HL-60 (cell line): ENCODE results near the gene RTN4IP1.
"Not testable (repeated sequence)": the region's sequence is repeated elsewhere in the genome, so short reads cannot be mapped to it uniquely, and the experiment has no call there.

ENCODE experiments used
- DNase-seq, 2 experiments: peaks; one replicate each; pipeline ENCODE4 v3.0.0-alpha.2; 2010 to 2020; ENCODE audit warnings: low read depth in 1 of 2, low spot score in 1 of 2
- H3K27ac ChIP-seq: fragments of 250-450 bp; sonication (Bioruptor Pico); replicated peaks from 2 replicates; pipeline ENCODE4 v1.5.1; 2020; ENCODE audit warnings: mild to moderate bottlenecking, moderate library complexity
- H3K27me3 ChIP-seq: fragments of 250-450 bp; sonication (Bioruptor Pico); 2 replicates; pipeline ENCODE4 v1.5.1; 2021; ENCODE audit warnings: mild to moderate bottlenecking, moderate library complexity; ENCODE audit not compliant: insufficient read depth, poor library complexity, severe bottlenecking
- H3K4me3 ChIP-seq: replicated peaks from 2 replicates; pipeline ENCODE4 v1.5.1; 2011; ENCODE audit warnings: mild to moderate bottlenecking, control low read depth, low read length; ENCODE audit not compliant: insufficient read depth
- GABPA ChIP-seq: IDR thresholded peaks from 2 replicates; pipeline ENCODE4 v1.6.1; 2012; ENCODE audit warnings: low read depth
- POLR2AphosphoS5 ChIP-seq: IDR thresholded peaks from 2 replicates; pipeline ENCODE4 v1.6.1; 2012; ENCODE audit warnings: low read depth
- SPI1 ChIP-seq: IDR thresholded peaks from 2 replicates; pipeline ENCODE4 v1.6.1; 2012; ENCODE audit warnings: low read depth, mild to moderate bottlenecking, borderline replicate concordance
- TF ChIP-seq, protein P1 (sequence below): IDR thresholded peaks from 2 replicates; pipeline ENCODE4 v1.6.1; 2012; ENCODE audit warnings: low read depth; ENCODE audit not compliant: insufficient replicate concordance
- TF ChIP-seq, protein P2 (sequence below): IDR thresholded peaks from one replicate; pipeline ENCODE4 v1.5.1; 2011; ENCODE audit warnings: low read length, control low read depth, inconsistent platforms; ENCODE audit not compliant: insufficient read depth

The RTN4IP1 gene

DNA sequence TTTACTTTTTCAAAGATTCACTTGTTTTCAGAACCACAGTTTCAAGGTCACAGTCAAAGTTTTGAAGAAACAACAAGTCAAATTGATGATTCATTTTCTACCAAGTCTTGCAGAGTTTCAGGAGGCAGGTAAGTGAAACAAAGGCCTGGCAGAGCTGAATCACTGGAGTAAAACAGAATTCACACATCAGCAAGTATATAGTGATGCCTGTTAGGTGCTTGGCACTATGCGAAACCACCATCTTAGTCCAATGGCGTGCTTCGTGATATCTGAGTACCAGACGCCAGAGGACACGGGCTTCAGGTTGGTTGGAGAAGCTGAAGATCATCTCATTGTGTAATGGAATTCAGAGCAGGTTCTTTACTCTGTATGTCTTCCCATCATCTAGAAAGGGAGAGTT, 75.9 kb downstream of the RTN4IP1 start:
- TF ChIP-seq, protein P1, sequence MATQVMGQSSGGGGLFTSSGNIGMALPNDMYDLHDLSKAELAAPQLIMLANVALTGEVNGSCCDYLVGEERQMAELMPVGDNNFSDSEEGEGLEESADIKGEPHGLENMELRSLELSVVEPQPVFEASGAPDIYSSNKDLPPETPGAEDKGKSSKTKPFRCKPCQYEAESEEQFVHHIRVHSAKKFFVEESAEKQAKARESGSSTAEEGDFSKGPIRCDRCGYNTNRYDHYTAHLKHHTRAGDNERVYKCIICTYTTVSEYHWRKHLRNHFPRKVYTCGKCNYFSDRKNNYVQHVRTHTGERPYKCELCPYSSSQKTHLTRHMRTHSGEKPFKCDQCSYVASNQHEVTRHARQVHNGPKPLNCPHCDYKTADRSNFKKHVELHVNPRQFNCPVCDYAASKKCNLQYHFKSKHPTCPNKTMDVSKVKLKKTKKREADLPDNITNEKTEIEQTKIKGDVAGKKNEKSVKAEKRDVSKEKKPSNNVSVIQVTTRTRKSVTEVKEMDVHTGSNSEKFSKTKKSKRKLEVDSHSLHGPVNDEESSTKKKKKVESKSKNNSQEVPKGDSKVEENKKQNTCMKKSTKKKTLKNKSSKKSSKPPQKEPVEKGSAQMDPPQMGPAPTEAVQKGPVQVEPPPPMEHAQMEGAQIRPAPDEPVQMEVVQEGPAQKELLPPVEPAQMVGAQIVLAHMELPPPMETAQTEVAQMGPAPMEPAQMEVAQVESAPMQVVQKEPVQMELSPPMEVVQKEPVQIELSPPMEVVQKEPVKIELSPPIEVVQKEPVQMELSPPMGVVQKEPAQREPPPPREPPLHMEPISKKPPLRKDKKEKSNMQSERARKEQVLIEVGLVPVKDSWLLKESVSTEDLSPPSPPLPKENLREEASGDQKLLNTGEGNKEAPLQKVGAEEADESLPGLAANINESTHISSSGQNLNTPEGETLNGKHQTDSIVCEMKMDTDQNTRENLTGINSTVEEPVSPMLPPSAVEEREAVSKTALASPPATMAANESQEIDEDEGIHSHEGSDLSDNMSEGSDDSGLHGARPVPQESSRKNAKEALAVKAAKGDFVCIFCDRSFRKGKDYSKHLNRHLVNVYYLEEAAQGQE, result no peak
- no peak for TF ChIP-seq GABPA
- no peak for TF ChIP-seq POLR2AphosphoS5
- TF ChIP-seq, protein P2, sequence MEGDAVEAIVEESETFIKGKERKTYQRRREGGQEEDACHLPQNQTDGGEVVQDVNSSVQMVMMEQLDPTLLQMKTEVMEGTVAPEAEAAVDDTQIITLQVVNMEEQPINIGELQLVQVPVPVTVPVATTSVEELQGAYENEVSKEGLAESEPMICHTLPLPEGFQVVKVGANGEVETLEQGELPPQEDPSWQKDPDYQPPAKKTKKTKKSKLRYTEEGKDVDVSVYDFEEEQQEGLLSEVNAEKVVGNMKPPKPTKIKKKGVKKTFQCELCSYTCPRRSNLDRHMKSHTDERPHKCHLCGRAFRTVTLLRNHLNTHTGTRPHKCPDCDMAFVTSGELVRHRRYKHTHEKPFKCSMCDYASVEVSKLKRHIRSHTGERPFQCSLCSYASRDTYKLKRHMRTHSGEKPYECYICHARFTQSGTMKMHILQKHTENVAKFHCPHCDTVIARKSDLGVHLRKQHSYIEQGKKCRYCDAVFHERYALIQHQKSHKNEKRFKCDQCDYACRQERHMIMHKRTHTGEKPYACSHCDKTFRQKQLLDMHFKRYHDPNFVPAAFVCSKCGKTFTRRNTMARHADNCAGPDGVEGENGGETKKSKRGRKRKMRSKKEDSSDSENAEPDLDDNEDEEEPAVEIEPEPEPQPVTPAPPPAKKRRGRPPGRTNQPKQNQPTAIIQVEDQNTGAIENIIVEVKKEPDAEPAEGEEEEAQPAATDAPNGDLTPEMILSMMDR, result no peak
- no peak for TF ChIP-seq SPI1
- no peaks in the 10 kb centered on the region for H3K27me3 ChIP-seq
- no peak overlapping the region for H3K4me3 ChIP-seq
- no peak for DNase-seq
- 0 out of 2 replicates have a peak overlapping the region, but pooled peaks have one; percentile 10 for H3K27ac ChIP-seq

DNA sequence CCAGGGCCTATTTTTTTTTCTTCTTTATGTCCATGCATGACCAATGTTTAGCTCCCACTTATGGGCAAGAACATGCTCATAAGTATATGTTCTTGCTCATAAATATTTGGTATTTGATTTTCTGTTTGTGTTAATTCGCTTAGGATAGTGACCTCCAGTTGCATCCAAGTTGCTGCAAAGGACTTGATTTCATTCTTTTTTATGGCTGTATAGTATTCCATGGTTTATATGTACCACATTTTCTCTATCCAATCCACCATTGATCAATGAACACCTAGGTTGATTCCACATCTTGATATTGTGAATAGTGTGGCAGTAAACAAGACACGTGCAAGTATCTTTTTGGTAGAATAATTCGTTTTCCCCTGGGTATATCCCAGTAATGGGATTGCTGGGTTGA, 78.1 kb downstream of the RTN4IP1 start:
- TF ChIP-seq, protein P2, result no peak
- TF ChIP-seq SPI1, result no peak
- TF ChIP-seq, protein P1, result no peak
- no peak for TF ChIP-seq POLR2AphosphoS5
- no peak for TF ChIP-seq GABPA
- Histone ChIP-seq H3K27ac (peak overlapping the region; percentile 72), H3K27me3 (no peaks in the 10 kb centered on the region), H3K4me3 (no peak overlapping the region)
- no peak for DNase-seq

DNA sequence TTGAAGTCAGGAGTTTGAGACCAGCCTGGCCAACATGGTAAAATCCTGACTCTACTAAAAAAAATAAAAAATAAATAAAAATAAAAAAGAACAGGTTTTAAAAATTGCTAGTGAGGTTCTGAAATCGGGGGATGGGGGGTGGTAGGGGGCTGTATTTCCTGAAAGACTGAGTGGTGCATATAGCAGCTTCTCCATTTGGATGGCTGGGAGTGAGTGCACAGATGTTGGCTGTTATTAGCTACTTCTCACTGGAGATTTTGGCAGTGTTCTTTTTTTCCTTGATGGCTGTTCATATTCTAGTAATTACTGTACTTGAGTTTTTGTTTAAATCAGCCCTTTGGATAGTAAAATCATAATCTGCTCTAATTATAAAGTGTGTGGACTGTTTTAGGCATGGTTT, 79.8 kb downstream of the RTN4IP1 start:
- Histone ChIP-seq H3K27ac (peak overlapping the region; percentile 72), H3K27me3 (no peaks in the 10 kb centered on the region), H3K4me3 (no peak overlapping the region)
- TF ChIP-seq SPI1 (no peak), GABPA (no peak), POLR2AphosphoS5 (no peak)
- TF ChIP-seq, protein P1, result no peak
- TF ChIP-seq, protein P2, result no peak
- no peak for DNase-seq

DNA sequence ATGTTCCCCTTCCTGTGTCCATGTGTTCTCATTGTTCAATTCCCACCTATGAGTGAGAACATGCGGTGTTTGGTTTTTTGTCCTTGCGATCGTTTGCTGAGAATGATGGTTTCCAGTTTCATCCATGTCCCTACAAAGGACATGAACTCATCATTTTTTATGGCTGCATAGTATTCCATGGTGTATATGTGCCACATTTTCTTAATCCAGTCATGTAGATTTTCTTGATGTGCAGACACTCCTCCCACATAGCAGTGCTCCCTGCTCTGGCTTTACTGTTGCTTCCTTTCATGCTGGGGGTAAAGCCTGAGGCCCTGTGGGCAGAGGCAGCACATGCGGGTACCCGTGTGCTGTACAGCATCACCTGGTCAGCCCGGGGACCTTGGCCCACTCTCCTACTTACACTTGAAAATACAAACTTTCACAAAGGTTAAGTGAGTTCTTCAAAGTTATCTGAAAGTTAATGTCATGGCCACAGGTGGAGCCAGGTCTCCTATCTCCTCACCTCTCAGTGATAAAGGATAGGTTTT, 80.3 kb downstream of the RTN4IP1 start:
- not testable (repeated sequence) for DNase-seq, H3K4me3 ChIP-seq, H3K27me3 ChIP-seq
- H3K27ac ChIP-seq, result peak overlapping the region; percentile 72
